Inflammatory macrophage (primary cell): Measurements from ENCODE around the gene PLCB2.

ENCODE experiments used
- DNase-seq, 2 donors: peaks; one replicate each; pipeline ENCODE4 v3.0.0-alpha.2; 2020 to 2022

The PLCB2 gene

DNA sequence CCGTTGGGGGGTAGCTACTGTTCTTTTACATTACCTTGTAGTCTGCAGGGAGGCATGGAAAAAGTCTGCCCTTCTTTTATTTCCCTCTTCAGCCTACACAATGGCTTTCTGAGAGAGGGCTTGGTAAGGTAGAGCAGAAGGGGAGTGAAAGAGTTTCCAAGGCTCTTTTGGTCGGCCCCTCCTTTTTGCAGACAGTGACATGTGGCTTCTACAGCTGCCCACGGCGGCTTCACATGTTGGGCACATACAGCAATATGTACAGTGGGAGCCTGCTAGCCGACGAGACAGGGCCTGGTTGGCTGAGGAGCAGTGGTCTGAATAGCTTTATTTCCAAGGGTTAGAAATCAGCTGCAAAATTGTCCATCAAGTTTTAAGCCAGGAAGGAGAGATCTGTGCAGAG lies 19.7 kb upstream of the PLCB2 start:
- peak in 1 of 2 donors; percentile 10 for DNase-seq

- peak; percentile 64 to 66 for DNase-seq
Measured at GRCh38 chr15:40325700-40326099, 18.0 kb upstream of the PLCB2 start.

- no peak for DNase-seq
Measured at GRCh38 chr15:40325188-40325587, 17.5 kb upstream of the PLCB2 start.

- DNase-seq, result peak in 1 of 2 donors; percentile 43
Measured at GRCh38 chr15:40323953-40324937, 16.5 kb upstream of the PLCB2 start.

DNA sequence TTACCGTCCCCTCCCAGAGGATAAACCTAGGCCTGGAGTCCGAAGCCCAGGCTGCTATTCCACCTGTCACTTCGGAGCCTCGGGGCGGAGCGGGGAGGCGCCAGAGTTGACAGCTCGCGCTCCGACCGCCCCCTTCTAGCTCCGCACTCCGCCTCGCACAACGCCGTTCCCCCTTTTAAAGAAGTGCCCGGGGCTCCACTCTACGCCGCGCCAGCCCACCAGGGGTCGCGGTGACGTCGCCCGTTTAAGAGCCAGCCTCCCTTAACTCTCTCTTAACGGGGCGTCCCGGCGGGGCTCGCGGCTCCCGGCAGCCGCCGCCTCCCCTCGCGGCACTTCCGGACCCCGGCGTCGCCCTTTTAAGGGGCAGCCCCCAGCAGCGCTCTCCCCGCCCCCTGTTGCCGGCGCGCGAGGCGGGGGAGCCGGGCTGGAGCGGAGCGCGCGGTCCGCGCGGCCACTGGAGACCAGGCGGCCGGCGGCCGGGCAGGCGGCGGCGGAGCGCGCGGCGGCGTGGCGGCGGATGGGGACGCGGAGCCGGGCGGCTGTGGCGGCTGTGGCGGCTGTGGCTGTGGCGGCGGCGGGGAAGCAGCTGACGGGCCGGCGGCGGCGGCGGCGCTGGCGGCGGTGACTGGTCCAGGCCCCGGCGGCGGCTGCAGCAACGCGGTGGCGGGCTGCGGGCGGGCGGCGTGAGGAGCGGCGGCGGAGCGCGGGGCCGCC lies 15.7 kb upstream of the PLCB2 start, which contains the start of gene INAFM2:
Gene INAFM2, plus strand, starts transcription at position 454 of the 714 bp plus-strand sequence. CDS start 364 bp downstream, outside the sequence.
- DNase-seq, result peak; percentile 94 to 95

DNA sequence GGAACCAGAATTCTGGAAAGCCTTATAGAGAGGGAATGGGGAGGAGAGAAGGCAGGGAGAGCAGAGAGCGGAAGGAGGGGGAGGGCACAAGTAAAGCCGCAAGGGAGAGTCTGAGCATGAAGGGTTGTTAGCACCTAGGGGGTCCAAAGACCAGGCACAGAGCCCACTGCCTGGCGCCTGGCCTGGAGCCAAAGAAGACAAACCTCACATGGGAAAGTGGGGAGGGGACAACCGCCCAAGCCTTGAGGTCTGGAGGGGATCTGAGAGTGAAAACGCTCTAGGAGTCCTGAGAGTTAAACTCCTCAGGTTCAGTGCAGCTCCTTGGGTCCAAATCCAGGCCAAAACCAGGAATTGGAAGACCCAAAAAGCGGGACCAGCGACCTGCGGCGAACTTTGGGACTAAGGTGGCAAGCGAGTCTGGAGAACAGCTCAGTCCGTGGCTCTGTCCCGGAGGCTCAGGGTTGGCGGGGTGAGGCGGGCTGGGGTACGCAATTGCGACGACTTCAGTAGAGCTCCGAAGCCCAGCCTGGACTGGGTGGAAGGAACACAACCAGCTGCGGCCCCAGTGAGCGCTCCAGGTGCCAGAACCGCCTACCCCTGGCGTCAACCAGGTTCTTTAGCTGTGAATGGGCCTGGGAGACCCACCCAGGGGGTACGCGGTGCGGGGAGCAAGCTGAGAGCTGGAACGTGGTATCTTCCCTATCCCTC lies 14.9 kb upstream of the PLCB2 start:
- DNase-seq, result no peak

- DNase-seq, result peak; percentile 78 to 80
Measured at GRCh38 chr15:40320931-40321371, 13.2 kb upstream of the PLCB2 start.

DNA sequence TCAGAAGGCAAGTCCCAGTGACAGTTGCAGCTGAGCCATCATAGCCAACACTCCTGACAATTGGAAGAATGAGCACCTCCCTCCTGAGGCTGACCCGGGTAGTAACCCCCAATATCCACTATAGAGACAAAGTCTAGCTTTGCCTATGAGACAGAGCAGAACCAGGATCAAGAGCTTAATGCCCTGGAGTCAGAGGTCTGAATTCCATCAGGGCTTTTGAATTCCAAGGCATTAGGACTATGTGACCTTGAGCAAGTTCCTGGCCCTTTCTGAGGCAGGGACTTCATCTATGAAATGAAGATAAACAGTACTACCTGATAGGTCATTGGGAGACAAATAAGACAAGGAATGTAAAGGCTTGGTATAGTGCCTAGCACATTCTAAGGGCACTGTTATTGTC lies 12.7 kb upstream of the PLCB2 start:
- no peak for DNase-seq

- DNase-seq, result no peak
Measured at GRCh38 chr15:40317580-40317979, 9.8 kb upstream of the PLCB2 start.

DNA sequence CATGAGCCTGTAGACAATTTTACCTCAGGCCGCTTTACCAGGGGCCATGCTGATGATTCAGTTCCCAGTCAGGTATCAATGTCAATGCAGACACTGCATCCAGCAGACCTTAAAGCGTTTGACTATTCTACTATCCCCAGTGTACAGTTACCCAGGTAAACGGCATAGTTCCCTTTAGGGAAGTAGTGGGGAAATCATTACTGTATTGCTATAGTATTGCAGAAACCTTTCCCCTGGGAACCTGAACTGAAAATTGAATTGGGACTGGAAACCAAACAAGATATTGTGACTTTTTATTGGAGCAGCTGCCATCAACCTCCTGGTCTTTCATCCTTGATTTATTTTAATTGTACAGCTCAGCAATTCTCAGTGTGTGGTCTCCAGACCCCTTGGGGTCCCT lies 9.2 kb upstream of the PLCB2 start:
- no peak for DNase-seq

GRCh38 chr15:40314723-40315276 lies 7.1 kb upstream of the PLCB2 start:
- DNase-seq, result no peak

GRCh38 chr15:40313531-40314398 lies 6.0 kb upstream of the PLCB2 start:
- DNase-seq, result peak; percentile 64 to 72

DNA sequence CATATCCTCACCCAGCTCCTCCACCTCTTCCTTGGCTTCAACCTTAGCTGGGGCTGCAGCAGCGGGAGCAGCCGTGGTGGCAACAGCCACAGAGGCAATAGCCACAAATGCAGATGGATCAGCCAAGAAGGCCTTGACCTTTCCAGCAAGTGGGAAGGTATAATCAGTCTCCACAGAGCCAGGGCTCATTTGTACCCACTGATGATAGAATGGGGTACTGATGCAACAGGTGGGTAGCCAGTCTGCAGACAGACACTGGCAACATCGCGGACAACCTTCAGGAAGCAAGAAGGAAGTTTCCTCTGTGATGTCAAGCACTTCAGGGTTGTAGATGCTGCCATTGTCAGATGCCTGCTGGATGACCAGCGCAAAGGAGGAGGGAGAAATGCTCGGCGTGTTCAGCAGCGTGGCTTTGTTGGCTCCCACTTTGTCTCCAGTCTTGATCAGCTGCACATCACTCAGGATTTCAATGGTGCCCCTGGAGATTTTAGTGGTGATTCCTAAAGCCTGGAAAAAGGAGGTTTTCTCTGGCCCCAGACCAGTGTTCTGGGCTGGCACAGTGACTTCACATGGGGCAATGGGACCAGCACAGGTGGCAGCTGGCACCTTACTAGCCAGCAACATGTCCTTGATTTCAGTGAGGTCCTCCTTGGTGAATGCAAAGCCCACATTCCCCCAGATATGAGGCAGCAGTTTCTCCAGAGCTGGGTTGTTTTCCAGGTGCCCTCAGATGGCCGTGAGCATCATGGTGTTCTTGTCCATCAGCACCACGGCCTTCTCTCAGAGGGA lies 4.8 kb upstream of the PLCB2 start:
- DNase-seq, result no peak

- DNase-seq, result no peak
Measured at GRCh38 chr15:40310993-40311392, 3.3 kb upstream of the PLCB2 start.

DNA sequence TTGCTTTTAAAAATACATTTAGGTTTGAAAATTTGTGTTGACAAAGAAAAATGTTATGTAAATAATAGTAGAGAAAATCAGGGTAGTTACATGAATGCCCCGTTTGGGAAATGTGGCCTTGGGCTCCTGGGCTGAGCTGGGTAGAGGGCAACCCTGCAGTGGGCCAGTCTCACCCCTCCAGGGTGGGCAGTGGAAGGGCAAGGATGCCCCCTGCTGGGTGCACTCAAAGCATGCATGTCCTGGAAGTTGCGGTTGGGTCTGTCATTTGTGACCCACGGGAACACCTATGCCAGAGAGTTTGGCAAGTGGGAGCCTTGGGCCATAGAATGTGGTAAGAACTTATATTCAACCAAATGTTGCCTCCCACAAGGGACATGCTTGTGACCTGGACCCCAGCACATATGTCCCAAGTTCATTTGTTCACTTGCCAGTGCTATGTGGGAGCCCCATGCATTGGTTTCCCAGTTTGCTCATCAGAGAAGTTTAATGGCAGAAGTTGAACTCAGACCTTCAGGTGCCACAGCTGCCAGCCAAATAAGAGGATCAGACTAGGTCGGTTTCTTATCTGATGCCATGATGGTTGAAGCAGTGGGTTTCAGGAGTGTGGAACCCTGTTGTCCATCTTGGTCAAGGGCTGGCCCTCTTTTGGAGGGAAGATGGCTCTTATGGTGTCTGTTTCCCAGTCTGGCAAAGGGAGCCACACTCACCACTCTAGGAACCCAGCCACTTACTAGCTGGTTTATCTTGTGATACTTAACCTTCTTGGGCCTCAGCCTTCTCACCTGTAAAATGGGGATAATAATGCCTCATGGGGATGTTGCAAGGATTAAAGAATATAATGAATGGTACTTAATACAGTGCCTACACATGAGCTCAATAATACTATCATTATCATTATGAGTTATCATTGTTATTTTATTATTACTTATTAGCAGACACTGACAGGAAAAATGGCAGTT lies 2.5 kb upstream of the PLCB2 start:
- peak; percentile 60 to 78 for DNase-seq

- no peak for DNase-seq
Measured at GRCh38 chr15:40309344-40309862, 1.7 kb upstream of the PLCB2 start.

DNA sequence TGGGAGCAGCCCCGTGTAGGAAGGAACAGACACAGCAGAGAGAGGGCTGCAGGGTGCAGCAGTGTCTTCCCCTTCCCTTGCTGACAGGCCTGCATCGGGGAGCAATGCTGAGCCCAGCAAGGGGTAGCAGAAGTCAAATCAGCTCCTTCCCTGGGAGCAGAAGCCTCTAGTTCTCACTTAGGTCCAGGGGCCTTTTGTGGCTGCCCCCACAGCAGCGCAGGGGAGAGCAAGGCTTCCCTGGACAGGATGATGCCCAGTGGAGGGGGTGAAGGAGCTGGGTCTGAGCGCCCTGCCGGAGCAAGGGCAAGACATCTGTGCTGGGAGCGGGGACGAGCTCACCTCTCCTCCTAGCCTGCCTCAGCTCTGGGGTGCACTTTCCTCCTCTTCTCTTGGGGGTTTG lies 827 bp downstream of the PLCB2 start:
- DNase-seq, result peak in 1 of 2 donors; percentile 44

- peak; percentile 55 to 65 for DNase-seq
Measured at GRCh38 chr15:40306371-40306770, 1.4 kb downstream of the PLCB2 start.

- DNase-seq, result no peak
Measured at GRCh38 chr15:40305281-40305680, 2.5 kb downstream of the PLCB2 start.
